Effector memory CD8-positive, alpha-beta T cell (primary cell): ENCODE results near the gene CRYZ.

Experiments
- ATAC-seq: fragments of 150-1000 bp; cut with Tn5 transposase; replicated peaks from 2 replicates; pipeline ENCODE4 v1.10.0; 2021; ENCODE audit warnings: mild to moderate bottlenecking, moderate library complexity
- DNase-seq, 3 experiments: peaks; one replicate each; pipeline ENCODE4 v3.0.0; 2021
- H3K27ac Mint-ChIP-seq, 2 donors: one replicate each; pipeline ENCODE4 v1.8.0; 2022; ENCODE audit warnings: mild to moderate bottlenecking in 2 of 2, mixed read lengths in 2 of 2, moderate library complexity in 2 of 2
- H3K27me3 Mint-ChIP-seq, 2 donors: one replicate each; pipeline ENCODE4 v1.8.0; 2022; ENCODE audit warnings: mixed read lengths in 2 of 2
- H3K36me3 Mint-ChIP-seq: one replicate; pipeline ENCODE4 v1.8.0; 2022; ENCODE audit warnings: mild to moderate bottlenecking, moderate library complexity, mixed read lengths; ENCODE audit not compliant: insufficient read depth
- H3K4me1 Mint-ChIP-seq, 2 donors: one replicate each; pipeline ENCODE4 v1.8.0; 2022; ENCODE audit warnings: low read depth in 2 of 2, mixed read lengths in 2 of 2
- H3K4me3 Mint-ChIP-seq, 2 donors: one replicate each; pipeline ENCODE4 v1.8.0; 2022; ENCODE audit warnings: mild to moderate bottlenecking in 2 of 2, mixed read lengths in 2 of 2, moderate library complexity in 2 of 2
- H3K9me3 Mint-ChIP-seq, 2 donors: one replicate each; pipeline ENCODE4 v1.8.0; 2022; ENCODE audit warnings: mixed read lengths in 2 of 2

Gene CRYZ

GRCh38 chr1:74716822-74717221 lies 16.0 kb downstream of the CRYZ start:
- H3K36me3 Mint-ChIP-seq = peaks cover 25% of the 10 kb centered on the region
- no peaks in the 10 kb centered on the region for H3K4me1 Mint-ChIP-seq
- DNase-seq (no peak), ATAC-seq (no peak)
- no peak overlapping the region for H3K27ac Mint-ChIP-seq
- H3K27me3 Mint-ChIP-seq = no peaks in the 10 kb centered on the region
- H3K4me3 Mint-ChIP-seq = no peak overlapping the region
- H3K9me3 Mint-ChIP-seq = no peaks in the 10 kb centered on the region

GRCh38 chr1:74715806-74716205 lies 17.0 kb downstream of the CRYZ start:
- Mint-ChIP-seq H3K4me3 (no peak overlapping the region), H3K27me3 (no peaks in the 10 kb centered on the region), H3K27ac (no peak overlapping the region), H3K36me3 (peaks cover 16% of the 10 kb centered on the region), H3K9me3 (no peaks in the 10 kb centered on the region), H3K4me1 (no peaks in the 10 kb centered on the region)
- ATAC-seq (no peak), DNase-seq (no peak)

- no peak overlapping the region for H3K4me3 Mint-ChIP-seq
- no peaks in the 10 kb centered on the region for H3K9me3 Mint-ChIP-seq
- ATAC-seq (no peak), DNase-seq (no peak)
- no peaks in the 10 kb centered on the region for H3K4me1 Mint-ChIP-seq
- no peaks in the 10 kb centered on the region for H3K27me3 Mint-ChIP-seq
- peaks cover 17% of the 10 kb centered on the region for H3K36me3 Mint-ChIP-seq
- no peak overlapping the region for H3K27ac Mint-ChIP-seq
These were observed 17.7 kb downstream of the CRYZ start for GRCh38 chr1:74715236-74715502.

- no peak overlapping the region for H3K27ac Mint-ChIP-seq
- peaks cover 18% of the 10 kb centered on the region for H3K36me3 Mint-ChIP-seq
- no peak for ATAC-seq
- H3K27me3 Mint-ChIP-seq = no peaks in the 10 kb centered on the region
- H3K4me3 Mint-ChIP-seq = no peak overlapping the region
- no peak for DNase-seq
- no peaks in the 10 kb centered on the region for H3K4me1 Mint-ChIP-seq
- no peaks in the 10 kb centered on the region for H3K9me3 Mint-ChIP-seq
These were observed 18.2 kb downstream of the CRYZ start for GRCh38 chr1:74714429-74715235.

GRCh38 chr1:74713849-74714248 lies 19.0 kb downstream of the CRYZ start:
- Mint-ChIP-seq H3K27me3 (no peaks in the 10 kb centered on the region), H3K36me3 (peaks cover 14% of the 10 kb centered on the region), H3K4me3 (no peak overlapping the region), H3K4me1 (no peaks in the 10 kb centered on the region), H3K27ac (no peak overlapping the region), H3K9me3 (no peaks in the 10 kb centered on the region)
- ATAC-seq (no peak), DNase-seq (no peak)

- no peaks in the 10 kb centered on the region for H3K9me3 Mint-ChIP-seq
- DNase-seq (no peak), ATAC-seq (no peak)
- peaks cover 21% of the 10 kb centered on the region for H3K36me3 Mint-ChIP-seq
- no peaks in the 10 kb centered on the region for H3K27me3 Mint-ChIP-seq
- peaks cover 0 to 1% of the 10 kb centered on the region in 2 donors for H3K4me1 Mint-ChIP-seq
- H3K4me3 Mint-ChIP-seq = no peak overlapping the region
- no peak overlapping the region for H3K27ac Mint-ChIP-seq
These were observed 20.0 kb downstream of the CRYZ start for GRCh38 chr1:74712881-74713280.

GRCh38 chr1:74703386-74704182 lies 29.3 kb downstream of the CRYZ start:
- H3K9me3 Mint-ChIP-seq = no peaks in the 10 kb centered on the region
- H3K4me3 Mint-ChIP-seq = no peak overlapping the region
- peaks cover 0 to 4% of the 10 kb centered on the region in 2 donors for H3K4me1 Mint-ChIP-seq
- DNase-seq (no peak), ATAC-seq (no peak)
- H3K27ac Mint-ChIP-seq = no peak overlapping the region
- no peaks in the 10 kb centered on the region for H3K27me3 Mint-ChIP-seq
- peaks cover 35% of the 10 kb centered on the region for H3K36me3 Mint-ChIP-seq

- DNase-seq (no peak), ATAC-seq (no peak)
- Mint-ChIP-seq H3K27me3 (no peaks in the 10 kb centered on the region), H3K4me1 (no peaks in the 10 kb centered on the region), H3K36me3 (peaks cover 13% of the 10 kb centered on the region), H3K4me3 (no peak overlapping the region), H3K9me3 (no peaks in the 10 kb centered on the region), H3K27ac (no peak overlapping the region)
These were observed 33.5 kb downstream of the CRYZ start for GRCh38 chr1:74699331-74699730.

GRCh38 chr1:74697832-74698231 lies 35.0 kb downstream of the CRYZ start:
- Mint-ChIP-seq H3K36me3 (no peaks in the 10 kb centered on the region), H3K27me3 (no peaks in the 10 kb centered on the region), H3K4me3 (no peak overlapping the region), H3K9me3 (no peaks in the 10 kb centered on the region), H3K27ac (peak overlapping the region in 1 of 2 donors; percentile 27), H3K4me1 (no peaks in the 10 kb centered on the region)
- DNase-seq = no peak
- no peak for ATAC-seq

GRCh38 chr1:74693473-74693872 lies 39.4 kb downstream of the CRYZ start:
- H3K27ac Mint-ChIP-seq = no peak overlapping the region
- no peaks in the 10 kb centered on the region for H3K9me3 Mint-ChIP-seq
- no peak overlapping the region for H3K4me3 Mint-ChIP-seq
- DNase-seq = no peak
- ATAC-seq = no peak
- peaks cover 3 to 5% of the 10 kb centered on the region in 2 donors for H3K4me1 Mint-ChIP-seq
- no peaks in the 10 kb centered on the region for H3K36me3 Mint-ChIP-seq
- no peaks in the 10 kb centered on the region for H3K27me3 Mint-ChIP-seq

GRCh38 chr1:74690909-74691308 lies 41.9 kb downstream of the CRYZ start:
- H3K9me3 Mint-ChIP-seq = no peaks in the 10 kb centered on the region
- H3K4me1 Mint-ChIP-seq = peaks cover 3 to 5% of the 10 kb centered on the region in 2 donors
- no peak for DNase-seq
- no peaks in the 10 kb centered on the region for H3K27me3 Mint-ChIP-seq
- ATAC-seq = no peak
- H3K27ac Mint-ChIP-seq = no peak overlapping the region
- H3K36me3 Mint-ChIP-seq = no peaks in the 10 kb centered on the region
- no peak overlapping the region for H3K4me3 Mint-ChIP-seq

- Mint-ChIP-seq H3K36me3 (no peaks in the 10 kb centered on the region), H3K27ac (no peak overlapping the region), H3K27me3 (peaks cover 0 to 1% of the 10 kb centered on the region in 2 donors), H3K4me3 (no peak overlapping the region), H3K4me1 (peaks cover 3 to 5% of the 10 kb centered on the region in 2 donors), H3K9me3 (no peaks in the 10 kb centered on the region)
- ATAC-seq (no peak), DNase-seq (no peak)
These were observed 42.5 kb downstream of the CRYZ start for GRCh38 chr1:74690364-74690696.

GRCh38 chr1:74689621-74690363 lies 43.1 kb downstream of the CRYZ start:
- peak; percentile 36 to 51 (median 39) for DNase-seq
- Mint-ChIP-seq H3K4me1 (peaks cover 3 to 5% of the 10 kb centered on the region in 2 donors), H3K27me3 (peaks cover 0 to 7% of the 10 kb centered on the region in 2 donors), H3K9me3 (no peaks in the 10 kb centered on the region), H3K4me3 (no peak overlapping the region), H3K27ac (no peak overlapping the region), H3K36me3 (no peaks in the 10 kb centered on the region)
- ATAC-seq = no peak

- Mint-ChIP-seq H3K9me3 (no peaks in the 10 kb centered on the region), H3K27ac (no peak overlapping the region), H3K4me1 (peaks cover 3 to 5% of the 10 kb centered on the region in 2 donors), H3K27me3 (peaks cover 0 to 9% of the 10 kb centered on the region in 2 donors), H3K36me3 (no peaks in the 10 kb centered on the region), H3K4me3 (no peak overlapping the region)
- ATAC-seq (no peak), DNase-seq (no peak)
These were observed 45.9 kb downstream of the CRYZ start for GRCh38 chr1:74686928-74687327.
